Muscle of leg (tissue), 11 donors: Measurements from ENCODE around the gene KRTAP2-1. TPM values are rescaled to one million over a fixed set of nuclear protein-coding genes. Genes with fewer than 3 reads are reported as not detected.
A peak's percentile ranks its signal among the peaks of the same experiment; 100 is the strongest.
"Not testable (repeated sequence)": the region's sequence is repeated elsewhere in the genome, so short reads cannot be mapped to it uniquely, and the experiment has no call there.

Source experiments
- DNase-seq: peaks from one replicate; pipeline ENCODE4 v3.0.0; 2013
- H3K27ac ChIP-seq: one replicate; pipeline ENCODE4 v1.5.1; 2013; ENCODE audit warnings: mild to moderate bottlenecking, low read length, control low read depth
- H3K27me3 ChIP-seq: one replicate; pipeline ENCODE4 v1.6.1; 2013; ENCODE audit warnings: low read length; ENCODE audit not compliant: control insufficient read depth, insufficient read depth
- H3K36me3 ChIP-seq: one replicate; pipeline ENCODE4 v1.6.1; 2013; ENCODE audit warnings: low read length; ENCODE audit not compliant: control insufficient read depth, insufficient read depth
- H3K4me1 ChIP-seq: one replicate; pipeline ENCODE4 v1.6.1; 2013; ENCODE audit warnings: low read length; ENCODE audit not compliant: control insufficient read depth, insufficient read depth
- H3K4me3 ChIP-seq: one replicate; pipeline ENCODE4 v1.5.1; 2013; ENCODE audit warnings: low read length, control low read depth
- H3K9me3 ChIP-seq: replicated peaks from 2 replicates; pipeline ENCODE4 v1.6.1; 2013; ENCODE audit warnings: low read depth, low read length; ENCODE audit not compliant: control insufficient read depth
- WGBS: methylation state at CpG from one replicate; pipeline ENCODE4 v1.1.5; 2013; ENCODE audit warnings: missing lambda C conversion rate; ENCODE audit not compliant: insufficient coverage; 5-methylcytosine and 5-hydroxymethylcytosine counted together
- polyA plus RNA-seq, 8 donors: library from polyadenylated mRNA; unstranded; fragments of 120-200 nt; gene quantifications; one replicate each; pipeline versions ENCODE4 v1.2.1 to v1.2.3, GENCODE V29; 2013; ENCODE audit warnings: inconsistent platforms in 1 of 8, low replicate concordance in 1 of 8; ENCODE audit not compliant: insufficient read length in 8 of 8, insufficient read depth in 1 of 8
- total RNA-seq: library from RNA; stranded (reverse); fragments of 120-200 nt; gene quantifications from one replicate; pipeline ENCODE4 v1.2.4, GENCODE V29; 2013

KRTAP2-1 gene
- total and polyA plus RNA-seq, 9 donors = not detected

DNA sequence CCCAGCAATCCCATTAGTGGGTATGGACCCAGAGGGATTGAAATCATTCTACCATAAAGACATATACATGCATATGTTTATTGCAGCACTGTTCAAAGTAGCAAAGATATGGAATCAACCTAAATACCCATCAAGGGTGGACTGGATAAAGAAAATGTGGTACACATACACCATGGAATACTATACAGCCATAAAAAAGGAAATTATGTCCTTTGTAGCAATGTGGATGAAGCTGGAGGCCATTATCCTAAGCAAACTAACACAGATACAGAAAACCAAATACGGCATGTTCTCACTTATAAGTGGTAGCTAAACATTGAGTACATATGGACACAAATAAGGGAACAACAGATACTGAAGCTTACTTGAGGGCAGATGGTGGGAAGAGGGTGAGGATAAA, 10.4 kb upstream of the KRTAP2-1 start:
- Histone ChIP-seq H3K4me3 (no peak overlapping the region), H3K4me1 (no peaks in the 10 kb centered on the region), H3K27me3 (peaks cover 5% of the 10 kb centered on the region), H3K9me3 (no peaks in the 10 kb centered on the region), H3K36me3 (no peaks in the 10 kb centered on the region), H3K27ac (no peak overlapping the region)
- DNase-seq = no peak
- no CpG with 5 or more reads among the region's 1 CpG for WGBS

DNA sequence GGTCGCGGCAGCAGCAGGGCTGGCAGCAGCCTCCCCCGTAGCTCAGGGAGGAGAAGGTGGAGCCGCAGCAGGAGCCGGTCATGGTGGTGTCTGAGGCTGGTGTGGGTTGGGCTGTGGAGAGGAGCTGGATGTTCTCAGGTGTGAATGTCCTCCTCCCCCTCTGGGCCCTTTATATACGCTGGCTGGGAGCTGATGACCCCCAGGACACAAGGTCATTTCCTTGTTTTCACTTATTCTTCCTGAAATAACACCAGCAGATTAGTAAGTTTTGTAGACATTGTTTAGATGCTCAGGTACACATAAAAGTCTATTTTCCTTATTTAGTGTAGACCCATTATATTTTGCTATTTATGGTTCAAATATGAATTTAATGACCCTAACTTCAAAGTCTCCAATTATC, 8.0 kb upstream of the KRTAP2-1 start, which contains the start of gene KRTAP2-2:
KRTAP2-2 (minus strand) TSS at position 101 of the 400 bp plus-strand sequence; CDS start at position 82, 19 bp downstream.
- H3K27me3 ChIP-seq = not testable (repeated sequence)

DNA sequence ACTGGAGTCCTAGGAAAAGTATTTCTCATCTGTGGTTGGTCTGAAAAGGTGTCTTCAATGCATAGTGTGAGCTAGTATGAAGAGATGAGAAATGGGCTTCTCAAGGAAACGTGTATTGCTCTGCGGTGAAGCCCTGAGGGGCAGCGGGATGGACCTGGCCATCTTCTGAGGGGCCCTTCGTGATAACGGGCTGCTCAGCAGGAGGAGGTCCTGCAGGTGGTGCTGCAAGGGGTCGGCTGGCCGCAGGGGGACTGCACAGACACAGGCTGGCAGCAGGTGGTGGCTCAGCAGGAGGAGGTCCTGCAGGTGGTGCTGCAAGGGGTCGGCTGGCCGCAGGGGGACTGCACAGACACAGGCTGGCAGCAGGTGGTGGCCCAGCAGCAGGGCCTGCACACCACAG, 7.4 kb upstream of the KRTAP2-1 start:
- not testable (repeated sequence) for H3K27ac ChIP-seq, H3K27me3 ChIP-seq, H3K9me3 ChIP-seq, H3K4me1 ChIP-seq, H3K4me3 ChIP-seq, DNase-seq, H3K36me3 ChIP-seq
- WGBS = 64% methylated on average over 2 of the region's 9 CpGs

More for the DNA sequence above, 8.0 kb upstream of the KRTAP2-1 start, which contains the start of gene KRTAP2-2:
- not testable (repeated sequence) for H3K4me1 ChIP-seq, DNase-seq, H3K9me3 ChIP-seq, H3K4me3 ChIP-seq, H3K36me3 ChIP-seq, H3K27ac ChIP-seq
- no CpG with 5 or more reads among the region's 6 CpGs for WGBS

DNA sequence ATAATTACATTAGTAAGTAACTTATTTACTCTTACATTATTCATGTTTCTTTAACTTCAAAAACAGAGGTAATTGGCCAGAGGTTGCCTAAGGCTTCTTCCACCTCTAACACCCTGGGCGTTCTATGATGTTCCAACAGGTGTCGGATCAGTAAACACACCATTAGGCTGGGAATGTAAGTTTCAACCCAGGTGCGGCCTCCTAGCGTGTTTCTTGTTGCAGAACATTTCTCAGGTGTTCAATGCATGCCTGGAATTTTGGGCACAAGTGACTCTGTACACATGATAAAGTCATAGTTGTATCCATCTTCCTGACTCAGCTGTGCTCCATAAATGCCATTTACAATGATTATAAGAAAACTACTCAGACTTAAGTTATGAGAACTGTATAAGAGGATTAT, 6.9 kb upstream of the KRTAP2-1 start:
- Histone ChIP-seq H3K27me3 (peaks cover 2% of the 10 kb centered on the region), H3K4me3 (no peak overlapping the region), H3K36me3 (no peaks in the 10 kb centered on the region), H3K4me1 (no peaks in the 10 kb centered on the region), H3K9me3 (no peaks in the 10 kb centered on the region), H3K27ac (no peak overlapping the region)
- no peak for DNase-seq
- 79% methylated on average over 4 of the region's 4 CpGs for WGBS

DNA sequence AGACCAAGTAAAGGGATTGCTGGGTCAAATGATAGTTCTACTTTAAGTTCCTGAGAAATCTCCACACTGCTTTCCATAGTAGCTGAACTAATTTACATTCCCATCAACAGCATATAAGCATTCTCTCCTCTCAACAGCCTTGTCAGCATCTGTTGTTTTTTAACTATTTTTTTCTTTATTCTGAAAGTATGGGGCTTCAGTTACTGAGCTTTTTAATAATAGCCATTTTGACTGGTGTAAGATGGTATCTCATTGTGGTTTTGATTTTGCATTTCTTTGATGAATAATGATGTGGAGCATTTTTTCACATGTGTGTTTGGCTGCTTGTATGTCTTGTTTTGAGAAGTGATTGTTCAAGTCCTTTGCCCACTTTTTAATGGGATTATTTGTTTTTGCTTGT, 5.5 kb upstream of the KRTAP2-1 start:
- peaks cover 6% of the 10 kb centered on the region for H3K27me3 ChIP-seq
- no peak overlapping the region for H3K4me3 ChIP-seq
- H3K9me3 ChIP-seq = no peaks in the 10 kb centered on the region
- no peaks in the 10 kb centered on the region for H3K4me1 ChIP-seq
- H3K36me3 ChIP-seq = no peaks in the 10 kb centered on the region
- DNase-seq = no peak
- no peak overlapping the region for H3K27ac ChIP-seq

DNA sequence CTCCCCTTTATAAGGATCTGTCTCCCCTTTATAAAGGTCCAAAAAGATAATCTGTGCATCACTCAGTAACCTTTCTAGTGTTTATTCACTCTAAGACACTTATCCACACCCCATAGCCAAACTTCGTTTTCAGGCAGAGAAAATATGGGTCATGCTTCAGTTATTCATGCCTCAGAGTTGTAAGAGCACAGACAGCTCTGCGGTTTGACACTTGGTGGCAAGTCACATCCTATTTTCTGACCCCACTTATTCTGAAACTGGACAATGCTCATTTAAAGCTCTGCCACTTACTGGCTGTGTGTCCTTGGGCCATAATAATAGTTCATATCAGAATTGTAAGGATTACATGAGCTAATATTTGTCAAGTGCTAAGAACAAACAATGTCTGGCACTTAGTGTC, 2.0 kb upstream of the KRTAP2-1 start:
- H3K4me3 ChIP-seq = no peak overlapping the region
- H3K27me3 ChIP-seq = peaks cover 6% of the 10 kb centered on the region
- no peaks in the 10 kb centered on the region for H3K4me1 ChIP-seq
- no peak overlapping the region for H3K27ac ChIP-seq
- 70% methylated on average over 2 of the region's 2 CpGs for WGBS
- no peak for DNase-seq
- H3K9me3 ChIP-seq = no peaks in the 10 kb centered on the region
- no peaks in the 10 kb centered on the region for H3K36me3 ChIP-seq

DNA sequence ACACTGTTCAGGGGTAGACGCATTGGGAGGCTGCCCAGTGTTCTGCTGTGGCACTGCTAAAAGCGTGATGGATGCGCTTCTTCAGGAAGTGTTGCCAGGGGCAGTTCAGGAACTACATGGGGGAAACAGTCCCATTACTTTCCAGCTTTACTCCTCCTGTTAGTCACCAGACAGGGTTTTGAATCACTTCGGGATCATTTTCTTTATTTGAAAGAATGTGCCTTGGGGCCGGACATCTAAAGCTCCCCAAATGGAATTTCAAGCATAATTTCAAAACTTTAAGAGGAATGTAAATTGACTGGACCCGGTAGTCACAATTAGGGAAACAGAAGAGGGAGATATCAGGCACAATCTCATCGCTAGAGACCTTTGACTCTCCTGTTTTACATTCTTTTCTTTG, 1.3 kb upstream of the KRTAP2-1 start:
- Histone ChIP-seq H3K27ac (no peak overlapping the region), H3K9me3 (no peaks in the 10 kb centered on the region), H3K4me1 (no peaks in the 10 kb centered on the region), H3K36me3 (no peaks in the 10 kb centered on the region), H3K4me3 (no peak overlapping the region), H3K27me3 (peaks cover 6% of the 10 kb centered on the region)
- DNase-seq = no peak
- WGBS = no CpG with 5 or more reads among the region's 7 CpGs

DNA sequence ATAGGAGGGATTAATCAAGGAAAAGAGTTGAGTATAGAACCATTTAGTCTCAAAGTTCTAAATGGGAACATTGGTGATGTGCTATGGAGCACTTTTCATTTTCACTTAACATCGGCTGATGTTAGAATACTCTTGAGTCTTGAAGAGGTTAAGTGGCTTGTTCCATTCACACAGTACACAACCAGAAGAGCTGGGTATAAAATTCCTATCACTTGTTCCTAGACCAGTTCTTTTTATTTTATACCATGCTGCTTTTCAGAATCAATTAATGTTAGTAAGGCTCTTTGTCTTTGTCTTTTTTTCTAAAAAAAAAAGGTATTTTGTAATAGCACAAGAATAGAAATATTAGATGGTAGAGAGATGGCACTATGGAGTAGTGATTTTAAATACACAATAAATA, 4.2 kb downstream of the KRTAP2-1 start:
- no peak for DNase-seq
- WGBS = no CpG with 5 or more reads among the region's 1 CpG
- H3K9me3 ChIP-seq = no peaks in the 10 kb centered on the region
- H3K27ac ChIP-seq = no peak overlapping the region
- no peaks in the 10 kb centered on the region for H3K4me1 ChIP-seq
- no peaks in the 10 kb centered on the region for H3K36me3 ChIP-seq
- peaks cover under 1% of the 10 kb centered on the region for H3K27me3 ChIP-seq
- no peak overlapping the region for H3K4me3 ChIP-seq

DNA sequence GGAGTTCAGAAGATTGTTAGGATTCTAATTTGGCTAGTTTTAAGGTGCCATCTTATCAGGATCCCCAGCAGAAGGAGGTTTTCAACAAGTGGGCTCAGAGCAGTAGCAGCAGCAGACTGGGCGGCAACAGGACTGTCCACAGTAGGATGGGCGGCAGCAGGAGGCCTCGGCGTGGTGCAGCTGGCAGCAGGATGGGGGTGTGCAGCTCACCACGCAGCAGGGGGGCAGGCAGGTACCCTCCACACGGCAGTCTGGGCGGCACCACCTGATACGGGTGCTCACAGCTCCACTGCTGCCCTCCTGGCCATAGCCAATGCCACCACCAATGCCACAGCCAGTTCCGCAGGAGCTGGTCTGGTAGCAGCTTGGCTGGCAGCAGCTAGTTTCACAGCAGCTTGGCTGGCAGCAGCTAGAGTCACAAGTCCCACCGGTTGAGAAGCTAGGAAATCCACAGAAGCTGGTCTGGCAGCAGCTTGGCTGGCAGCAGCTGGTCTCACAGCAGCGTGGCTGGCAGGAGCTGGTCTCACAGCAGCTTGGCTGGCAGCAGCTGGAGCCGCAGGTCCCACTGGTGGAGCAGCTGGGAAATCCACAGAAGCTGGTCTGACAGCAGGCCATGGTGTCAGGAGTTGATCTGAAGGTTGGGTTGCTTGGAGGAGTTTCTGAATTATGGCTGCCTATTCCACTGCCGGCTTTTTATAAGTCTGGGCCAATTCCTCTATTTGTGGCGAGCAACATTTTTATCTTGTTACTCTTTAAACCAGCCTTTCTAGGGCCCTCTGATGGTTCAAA, 6.1 kb downstream of the KRTAP2-1 start, which contains the start of gene KRTAP1-1:
KRTAP1-1 (minus strand) TSS at position 668 of the 789 bp plus-strand sequence; CDS start at position 615, 53 bp downstream.
- H3K27ac ChIP-seq, H3K4me3 ChIP-seq, H3K4me1 ChIP-seq, H3K27me3 ChIP-seq, H3K36me3 ChIP-seq, H3K9me3 ChIP-seq: not testable (repeated sequence)
- DNase-seq = peak; percentile 60
- WGBS = 70% methylated on average over 6 of the region's 14 CpGs

DNA sequence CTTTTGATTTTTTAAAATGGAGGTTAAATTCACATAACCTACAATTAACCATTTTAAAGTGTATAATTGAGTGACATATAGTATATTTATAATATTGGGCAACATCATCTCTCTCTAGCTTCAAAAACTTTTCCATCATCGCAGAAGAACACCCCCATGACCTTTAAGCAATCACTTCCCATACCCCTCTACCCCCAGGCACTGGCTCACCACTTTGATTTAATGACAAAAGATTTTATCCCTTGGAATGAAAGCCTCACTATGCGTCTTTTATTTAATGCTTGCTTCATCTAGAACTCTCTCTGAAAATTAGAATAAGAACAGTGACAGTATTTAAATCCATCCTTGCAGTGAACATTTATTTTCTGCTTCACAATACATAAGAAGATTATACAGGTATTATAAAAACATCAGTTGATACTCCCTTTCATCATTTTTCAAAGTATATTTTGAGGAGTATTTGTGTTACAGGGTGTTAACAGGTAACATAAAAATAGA, 9.2 kb downstream of the KRTAP2-1 start:
- Histone ChIP-seq H3K36me3 (no peaks in the 10 kb centered on the region), H3K27me3 (no peaks in the 10 kb centered on the region), H3K9me3 (no peaks in the 10 kb centered on the region), H3K4me1 (no peaks in the 10 kb centered on the region), H3K4me3 (no peak overlapping the region), H3K27ac (no peak overlapping the region)
- no CpG with 5 or more reads among the region's 2 CpGs for WGBS
- DNase-seq = no peak
